HCT116 (cell line): ENCODE results near the gene TAF8. TPM values are rescaled to one million over a fixed set of nuclear protein-coding genes. Genes with fewer than 3 reads are reported as not detected.
A peak's percentile ranks its signal among the peaks of the same experiment; 100 is the strongest.

Experiments
- ATAC-seq: fragments of 200-7000 bp; cut with Tn5 transposase; 2 replicates; pipeline ENCODE4 v1.9.1; 2020; ENCODE audit warnings: mild to moderate bottlenecking, moderate library complexity
- BruUV-seq: library from RNA; stranded (reverse); fragments of 400-500 nt; replicated peaks from 2 replicates; lab custom pipeline; 2021; lab: Mats Ljungman, UMichigan
- CTCF ChIA-PET: fragments of 300-600 bp; sonication (Branson Sonifier 250); formaldehyde crosslinking; loops from one replicate; lab custom pipeline; 2021; ENCODE audit warnings: antibody characterized with exemption; lab: Charles Lee
- POLR2A ChIA-PET: fragments of 300-600, 350-600 bp; sonication (Branson Sonifier 250); formaldehyde crosslinking; loops from one replicate; lab custom pipeline; 2021; ENCODE audit warnings: antibody characterized with exemption; lab: Charles Lee
- RAD21 ChIA-PET, 2 experiments: fragments of 300-600 bp; sonication (Branson Sonifier 250); formaldehyde crosslinking; loops; one replicate each; lab custom pipeline; 2023; ENCODE audit warnings: low total read pairs in 2 of 2; ENCODE audit not compliant: uncharacterized antibody in 2 of 2, unreplicated experiment in 2 of 2, low non-redundant PET in 1 of 2; lab: Charles Lee
- DNase-seq: peaks from one replicate; pipeline ENCODE4 v3.0.0-alpha.2; 2010; ENCODE audit warnings: low read depth, low spot score
- H2AFZ ChIP-seq: fragments of 200-600 bp; shearing (Covaris generic), sonication (generic); 2 replicates; pipeline ENCODE4 v1.6.1; 2017; ENCODE audit warnings: low read depth, mixed run types, mixed read lengths, antibody characterized with exemption, low read length; ENCODE audit not compliant: poor library complexity, severe bottlenecking
- H3K27ac ChIP-seq: 2 replicates; pipeline ENCODE4 v1.5.1; 2012; ENCODE audit warnings: low read depth, low read length
- H3K27me3 ChIP-seq: fragments of 200-600 bp; sonication (generic); 2 replicates; pipeline ENCODE4 v1.6.1; 2016; ENCODE audit warnings: mixed run types, low read length, mixed read lengths; ENCODE audit not compliant: insufficient read depth
- H3K36me3 ChIP-seq, 2 experiments: fragments of 200-500 bp in 1 of 2; fragments of 200-600 bp in 1 of 2; sonication (Bioruptor generic) in 1 of 2; sonication (generic) in 1 of 2; 2 replicates each; pipeline versions ENCODE4 v1.5.1 to v1.6.1; 2014 to 2016; ENCODE audit warnings: low read length in 2 of 2, inconsistent platforms in 1 of 2, mixed read lengths in 1 of 2, mixed run types in 1 of 2; ENCODE audit not compliant: insufficient read depth in 2 of 2, control insufficient read depth in 1 of 2
- H3K4me1 ChIP-seq, 2 experiments: fragments of 200-600 bp in 1 of 2; sonication (generic) in 1 of 2; 2 replicates each; pipeline versions ENCODE4 v1.5.1 to v1.6.1; 2012 to 2017; ENCODE audit warnings: low read length in 2 of 2, inconsistent platforms in 1 of 2, mild to moderate bottlenecking in 1 of 2, mixed read lengths in 1 of 2, mixed run types in 1 of 2, moderate library complexity in 1 of 2; ENCODE audit not compliant: insufficient read depth in 2 of 2, control insufficient read depth in 1 of 2
- H3K4me2 ChIP-seq: fragments of 200-600 bp; sonication (generic); 2 replicates; pipeline ENCODE4 v1.6.1; 2017; ENCODE audit warnings: mixed run types, low read length, mixed read lengths
- H3K4me3 ChIP-seq, 2 experiments: fragments of 200-600 bp in 1 of 2; sonication (generic) in 1 of 2; replicated peaks in 1 of 2; 2 replicates each; pipeline ENCODE4 v1.5.1; 2011 to 2016; ENCODE audit warnings: low read length in 2 of 2, control low read depth in 1 of 2, low read depth in 1 of 2, mild to moderate bottlenecking in 1 of 2, mixed read lengths in 1 of 2, mixed run types in 1 of 2
- H3K79me2 ChIP-seq: fragments of 200-600 bp; sonication (generic); 2 replicates; pipeline ENCODE4 v1.6.1; 2017; ENCODE audit warnings: mild to moderate bottlenecking, mixed run types, low read length, moderate library complexity, mixed read lengths; ENCODE audit not compliant: insufficient read depth
- H3K9ac ChIP-seq: fragments of 200-600 bp; sonication (generic); 2 replicates; pipeline ENCODE4 v1.6.1; 2016; ENCODE audit warnings: low read length, mixed read lengths
- H3K9me2 ChIP-seq: fragments of 200-600 bp; sonication (generic), shearing (Covaris generic); 2 replicates; pipeline ENCODE4 v1.6.1; 2017; ENCODE audit warnings: mixed run types, mild to moderate bottlenecking, moderate library complexity; ENCODE audit not compliant: insufficient read depth
- H3K9me3 ChIP-seq, 2 experiments: fragments of 200-500 bp in 1 of 2; fragments of 200-600 bp in 1 of 2; sonication (Bioruptor generic) in 1 of 2; sonication (generic) in 1 of 2; 2 replicates each; pipeline ENCODE4 v1.6.1; 2014 to 2017; ENCODE audit warnings: low read length in 2 of 2, mixed read lengths in 2 of 2, inconsistent platforms in 1 of 2, low read depth in 1 of 2, mild to moderate bottlenecking in 1 of 2, mixed run types in 1 of 2, moderate library complexity in 1 of 2; ENCODE audit not compliant: control insufficient read depth in 1 of 2, insufficient read depth in 1 of 2
- H4K20me1 ChIP-seq: fragments of 200-600 bp; sonication (generic), shearing (Covaris generic); 2 replicates; pipeline ENCODE4 v1.6.1; 2017; ENCODE audit warnings: mixed run types, mild to moderate bottlenecking, moderate library complexity; ENCODE audit not compliant: insufficient read depth
- CBX3 ChIP-seq: IDR thresholded peaks from 2 replicates; pipeline ENCODE4 v1.6.1; 2012; ENCODE audit warnings: low read depth
- CEBPB ChIP-seq: IDR thresholded peaks from 2 replicates; pipeline ENCODE4 v1.6.1; 2012; ENCODE audit warnings: low read depth
- EGR1 ChIP-seq: IDR thresholded peaks from 2 replicates; pipeline ENCODE4 v1.6.1; 2012; ENCODE audit warnings: low read depth
- ELF1 ChIP-seq: IDR thresholded peaks from 2 replicates; pipeline ENCODE4 v1.6.1; 2012; ENCODE audit warnings: low read depth, borderline replicate concordance
- POLR2A ChIP-seq: IDR thresholded peaks from 2 replicates; pipeline ENCODE4 v1.7.0; 2011; ENCODE audit warnings: borderline replicate concordance; ENCODE audit not compliant: insufficient read depth, insufficient read length; ENCODE audit errors: extremely low read depth
- POLR2AphosphoS5 ChIP-seq: IDR thresholded peaks from 2 replicates; pipeline ENCODE4 v1.6.1; 2011; ENCODE audit warnings: mild to moderate bottlenecking, low read depth, low read length, moderate library complexity
- RAD21 ChIP-seq: IDR thresholded peaks from 2 replicates; pipeline ENCODE4 v1.6.1; 2012; ENCODE audit warnings: low read depth, mild to moderate bottlenecking
- SIN3A ChIP-seq: IDR thresholded peaks from 2 replicates; pipeline ENCODE4 v1.6.1; 2012; ENCODE audit warnings: low read depth
- SP1 ChIP-seq: IDR thresholded peaks from 2 replicates; pipeline ENCODE4 v1.6.1; 2012; ENCODE audit warnings: low read depth
- SRF ChIP-seq: IDR thresholded peaks from 2 replicates; pipeline ENCODE4 v1.6.1; 2012; ENCODE audit warnings: low read depth
- TCF7L2 ChIP-seq: IDR thresholded peaks from 2 replicates; pipeline ENCODE4 v1.7.0; 2011; ENCODE audit warnings: borderline replicate concordance, inconsistent platforms; ENCODE audit not compliant: insufficient read depth, insufficient read length; ENCODE audit errors: extremely low read depth
- ZFX ChIP-seq: fragments of 450-650 bp; IDR thresholded peaks from 2 replicates; pipeline ENCODE4 v1.6.1; 2017
- ZNF274 ChIP-seq: fragments of 200-500 bp; sonication (Bioruptor generic); IDR thresholded peaks from 2 replicates; pipeline ENCODE4 v1.6.1; 2014; ENCODE audit warnings: mild to moderate bottlenecking, low read depth, low read length, inconsistent platforms
- intact Hi-C: fragments of 100-400 bp; cut with micrococcal nuclease; formaldehyde crosslinking; loops from 2 replicates; pipeline ENCODE4 v1.10.0; 2022
- total RNA-seq: library from RNA; stranded (reverse); gene quantifications from one replicate; pipeline ENCODE4 v1.2.1, GENCODE V29; 2021; ENCODE audit not compliant: unreplicated experiment
- TF ChIP-seq, protein P1 (sequence below), 3 experiments: fragments of 200-600 bp in 1 of 3; sonication (generic) in 1 of 3; IDR thresholded peaks in 2 of 3; conservative IDR thresholded peaks in 1 of 3; 2 replicates each; pipeline ENCODE4 v1.5.1; 2012 to 2017; ENCODE audit warnings: low read depth in 2 of 3, low read length in 2 of 3, antibody characterized with exemption in 1 of 3, borderline replicate concordance in 1 of 3, control low read depth in 1 of 3, mild to moderate bottlenecking in 1 of 3, mixed read lengths in 1 of 3, mixed run types in 1 of 3, moderate library complexity in 1 of 3; ENCODE audit not compliant: insufficient read depth in 1 of 3
- TF ChIP-seq, protein P2 (sequence below): IDR thresholded peaks from 2 replicates; pipeline ENCODE4 v1.6.1; 2012

The TAF8 gene
- total RNA-seq, 1 experiment from 2014 or later = 29.5 TPM

DNA sequence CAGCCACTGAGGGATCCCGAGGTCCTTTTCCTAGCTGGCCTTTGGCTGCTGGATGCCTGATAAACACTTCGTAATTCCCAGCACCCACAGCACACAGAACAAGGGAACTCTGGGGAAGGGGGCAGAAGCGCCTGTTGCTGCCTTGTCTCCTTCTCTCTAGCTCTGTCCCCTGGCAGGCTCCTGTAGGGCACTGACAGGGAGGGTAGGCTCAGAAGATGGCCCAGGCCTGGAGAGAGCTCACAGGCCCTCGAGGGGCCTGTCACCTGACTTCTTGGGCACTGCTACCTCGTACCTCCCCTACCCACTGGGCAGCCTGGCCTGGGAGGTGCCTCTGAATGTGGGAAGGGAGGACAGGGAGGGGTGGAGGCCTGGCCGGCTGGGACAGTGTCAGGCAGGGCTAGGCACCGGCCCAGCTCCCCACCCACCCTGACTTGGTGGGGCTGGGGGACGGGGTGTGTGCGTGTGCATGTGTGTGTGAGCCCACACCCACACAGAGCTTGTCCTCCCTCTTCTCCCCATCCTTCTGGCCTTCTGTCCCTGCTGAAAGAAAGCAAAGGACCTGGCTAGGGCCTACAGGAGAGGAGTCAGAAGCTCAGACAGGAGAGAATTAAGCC, 74.0 kb downstream of the TAF8 start:
- RAD21 ChIA-PET = no interaction called here
- Histone ChIP-seq H3K9ac (0 out of 2 replicates have a peak overlapping the region, but pooled peaks have one; percentile 24), H3K4me3 (no peak overlapping the region), H3K9me2 (no peaks in the 10 kb centered on the region), H3K9me3 (no peaks in the 10 kb centered on the region), H4K20me1 (no peaks in the 10 kb centered on the region), H3K79me2 (0 out of 2 replicates have a peak, but pooled peaks cover 3% of the 10 kb centered on the region), H3K27ac (peak overlapping the region; percentile 50), H3K4me1 (peaks cover 37 to 57% of the 10 kb centered on the region in 2 experiments), H3K4me2 (0 out of 2 replicates have a peak overlapping the region, but pooled peaks have one; percentile 76), H3K27me3 (no peaks in the 10 kb centered on the region), H2AFZ (no peak overlapping the region), H3K36me3 (peaks cover 17 to 30% of the 10 kb centered on the region in 2 experiments; a peak in 2 of 4 replicates)
- CTCF ChIA-PET = no interaction called here
- POLR2A ChIA-PET = interaction anchor here (1.3 kb wide), 1 partner anchor 12 kb away, joined by 3 read pairs; no protein-coding TSS in a partner anchor
- no TSS peak for BruUV-seq
- DNase-seq (no peak), ATAC-seq (no peak)
- TF ChIP-seq ZNF274 (no peak), TCF7L2 (no peak), ZFX (no peak), ELF1 (no peak), RAD21 (no peak)
- TF ChIP-seq, protein P1, sequence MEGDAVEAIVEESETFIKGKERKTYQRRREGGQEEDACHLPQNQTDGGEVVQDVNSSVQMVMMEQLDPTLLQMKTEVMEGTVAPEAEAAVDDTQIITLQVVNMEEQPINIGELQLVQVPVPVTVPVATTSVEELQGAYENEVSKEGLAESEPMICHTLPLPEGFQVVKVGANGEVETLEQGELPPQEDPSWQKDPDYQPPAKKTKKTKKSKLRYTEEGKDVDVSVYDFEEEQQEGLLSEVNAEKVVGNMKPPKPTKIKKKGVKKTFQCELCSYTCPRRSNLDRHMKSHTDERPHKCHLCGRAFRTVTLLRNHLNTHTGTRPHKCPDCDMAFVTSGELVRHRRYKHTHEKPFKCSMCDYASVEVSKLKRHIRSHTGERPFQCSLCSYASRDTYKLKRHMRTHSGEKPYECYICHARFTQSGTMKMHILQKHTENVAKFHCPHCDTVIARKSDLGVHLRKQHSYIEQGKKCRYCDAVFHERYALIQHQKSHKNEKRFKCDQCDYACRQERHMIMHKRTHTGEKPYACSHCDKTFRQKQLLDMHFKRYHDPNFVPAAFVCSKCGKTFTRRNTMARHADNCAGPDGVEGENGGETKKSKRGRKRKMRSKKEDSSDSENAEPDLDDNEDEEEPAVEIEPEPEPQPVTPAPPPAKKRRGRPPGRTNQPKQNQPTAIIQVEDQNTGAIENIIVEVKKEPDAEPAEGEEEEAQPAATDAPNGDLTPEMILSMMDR (IDR thresholded peaks at IDR 0.05 in 2 of 3, conservative IDR thresholded peaks at IDR 0.05 in 1 of 3; ENCODE audit: borderline replicate concordance in 1 of 3, insufficient read depth in 1 of 3, low read depth in 2 of 3, low read length in 2 of 3) = no peak
- intact Hi-C loops = no loop called here

DNA sequence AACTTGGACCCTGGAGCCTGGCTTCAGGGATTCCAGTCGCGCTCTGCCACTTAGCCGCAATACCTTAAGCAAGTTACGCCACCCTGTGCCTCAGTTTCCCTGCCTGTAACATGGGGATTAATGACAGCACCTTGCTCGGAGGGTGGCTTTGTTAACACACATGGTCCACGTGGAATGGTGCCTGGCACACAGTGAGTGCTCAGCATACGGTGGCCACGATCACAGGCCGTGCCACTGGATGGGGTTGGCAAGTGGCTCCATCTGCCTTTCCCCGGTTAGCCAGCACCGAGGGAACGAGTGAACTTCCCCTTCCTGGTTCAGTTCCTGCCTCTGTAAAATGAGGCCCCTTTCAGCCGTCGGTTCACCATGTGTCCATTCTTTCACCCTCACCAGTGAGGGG, 74.9 kb downstream of the TAF8 start:
- CTCF ChIA-PET = no interaction called here
- no TSS peak for BruUV-seq
- DNase-seq = no peak
- Histone ChIP-seq H3K4me3 (no peak overlapping the region), H3K27me3 (no peaks in the 10 kb centered on the region), H4K20me1 (no peaks in the 10 kb centered on the region), H3K79me2 (peaks cover 7% of the 10 kb centered on the region; the same call in 1 of the 2 replicates), H2AFZ (no peak overlapping the region), H3K9ac (no peak overlapping the region), H3K4me1 (peaks cover 31 to 49% of the 10 kb centered on the region in 2 experiments), H3K9me2 (no peaks in the 10 kb centered on the region), H3K36me3 (peaks cover 17 to 30% of the 10 kb centered on the region in 2 experiments; a peak in 2 of 4 replicates), H3K27ac (no peak overlapping the region), H3K4me2 (no peak overlapping the region), H3K9me3 (no peaks in the 10 kb centered on the region)
- POLR2A ChIA-PET = no interaction called here
- intact Hi-C loops = no loop called here
- no peak for ATAC-seq
- RAD21 ChIA-PET = no interaction called here
- TF ChIP-seq SP1 (no peak), ZNF274 (no peak), POLR2AphosphoS5 (no peak), SRF (no peak), CEBPB (no peak), EGR1 (no peak), SIN3A (no peak), TCF7L2 (no peak), POLR2A (no peak), ZFX (no peak), CBX3 (no peak)
- TF ChIP-seq, protein P2, sequence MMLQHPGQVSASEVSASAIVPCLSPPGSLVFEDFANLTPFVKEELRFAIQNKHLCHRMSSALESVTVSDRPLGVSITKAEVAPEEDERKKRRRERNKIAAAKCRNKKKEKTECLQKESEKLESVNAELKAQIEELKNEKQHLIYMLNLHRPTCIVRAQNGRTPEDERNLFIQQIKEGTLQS = no peak
